Activated CD8-positive, alpha-beta memory T cell treated with anti-CD3 and anti-CD28 coated beads, Interleukin-2, amount 50 U/mL, for 1 hour (primary cell): Measurements from ENCODE around the gene MMRN1.

Experiments
- DNase-seq: peaks from one replicate; pipeline ENCODE4 v3.0.0-alpha.2; 2020; ENCODE audit errors: extremely low read depth

The MMRN1 gene

GRCh38 chr4:89894649-89895550 is at the start of gene MMRN1:
TSS of gene MMRN1 (plus strand) at chr4:89894854. CDS start at chr4:89894972, 118 bp downstream.
- DNase-seq: no peak

GRCh38 chr4:89847571-89848325 is 46.9 kb upstream of the MMRN1 start:
- no peak for DNase-seq

GRCh38 chr4:89855236-89855635 is 39.4 kb upstream of the MMRN1 start:
- DNase-seq: no peak

- DNase-seq: no peak
Observed at GRCh38 chr4:89860971-89861370, 33.7 kb upstream of the MMRN1 start.

GRCh38 chr4:89863533-89863932 is 31.1 kb upstream of the MMRN1 start:
- DNase-seq: no peak

- DNase-seq: no peak
Observed at GRCh38 chr4:89868276-89868675, 26.4 kb upstream of the MMRN1 start.

- no peak for DNase-seq
Observed at GRCh38 chr4:89868999-89869589, 25.6 kb upstream of the MMRN1 start.

- DNase-seq: no peak
Observed at GRCh38 chr4:89871211-89871610, 23.4 kb upstream of the MMRN1 start.

GRCh38 chr4:89876548-89876947 is 18.1 kb upstream of the MMRN1 start:
- no peak for DNase-seq

GRCh38 chr4:89878611-89879010 is 16.0 kb upstream of the MMRN1 start:
- no peak for DNase-seq

- no peak for DNase-seq
Observed at GRCh38 chr4:89879215-89879614, 15.4 kb upstream of the MMRN1 start.

- no peak for DNase-seq
Observed at GRCh38 chr4:89889289-89889688, 5.4 kb upstream of the MMRN1 start.

- no peak for DNase-seq
Observed at GRCh38 chr4:89897867-89898266, 3.2 kb downstream of the MMRN1 start.

GRCh38 chr4:89898304-89898716 is 3.7 kb downstream of the MMRN1 start:
- DNase-seq: no peak

GRCh38 chr4:89899152-89899551 is 4.5 kb downstream of the MMRN1 start:
- no peak for DNase-seq

GRCh38 chr4:89899854-89900253 is 5.2 kb downstream of the MMRN1 start:
- no peak for DNase-seq

GRCh38 chr4:89901808-89902431 is 7.3 kb downstream of the MMRN1 start:
- DNase-seq: peak; percentile 4

- DNase-seq: no peak
Observed at GRCh38 chr4:89904524-89904923, 9.9 kb downstream of the MMRN1 start.

- no peak for DNase-seq
Observed at GRCh38 chr4:89906316-89906715, 11.7 kb downstream of the MMRN1 start.

- DNase-seq: no peak
Observed at GRCh38 chr4:89906777-89907521, 12.3 kb downstream of the MMRN1 start.

- no peak for DNase-seq
Observed at GRCh38 chr4:89909889-89910288, 15.2 kb downstream of the MMRN1 start.
